ENCODE data around the gene ZFR. TPM values are rescaled to one million over a fixed set of nuclear protein-coding genes. Genes with fewer than 3 reads are reported as not detected.

ZFR gene
- total and polyA plus RNA-seq, 2 donors from 2014 or later, result 25.7 to 65.2 TPM

DNA sequence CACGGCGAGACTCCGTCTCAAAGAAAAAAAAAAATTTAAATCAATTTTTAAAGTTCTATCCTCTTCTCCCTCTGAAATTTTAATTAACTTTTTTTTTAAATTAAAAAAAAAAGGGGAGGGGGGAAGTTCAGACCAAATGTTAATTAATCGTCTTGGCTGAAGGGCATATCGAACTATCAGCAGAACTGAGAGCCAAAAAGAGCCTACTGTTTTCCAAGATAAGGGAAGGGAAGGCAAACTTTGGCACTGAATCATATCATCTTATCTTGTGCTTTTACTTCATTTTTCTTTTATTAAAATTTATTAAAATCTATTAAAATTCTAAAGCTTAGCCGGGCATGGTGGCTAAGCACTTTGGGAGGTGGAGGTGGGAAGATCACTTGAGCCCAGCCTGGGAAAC lies 85.9 kb downstream of the ZFR start:
- Histone ChIP-seq H3K9ac (ENCODE audit: low read length in 3 of 3) (no peak overlapping the region), H3K36me3 (ENCODE audit: control insufficient read depth in 2 of 3, insufficient read depth in 3 of 3, low read length in 3 of 3) (peaks cover 6 to 9% (median 7%) of the 10 kb centered on the region in 3 donors), H3K9me3 (ENCODE audit: control insufficient read depth in 2 of 3, insufficient read depth in 1 of 3, low read length in 3 of 3) (no peaks in the 10 kb centered on the region), H3K27ac (ENCODE audit: low read depth in 2 of 2, low read length in 2 of 2) (no peak overlapping the region), H3K27me3 (ENCODE audit: control insufficient read depth, insufficient read depth, low read length) (no peaks in the 10 kb centered on the region), H3K4me1 (ENCODE audit: control insufficient read depth in 2 of 3, insufficient read depth in 2 of 3, low read depth in 1 of 3, low read length in 3 of 3) (no peaks in the 10 kb centered on the region), H3K4me3 (ENCODE audit: low read length in 3 of 3) (no peak overlapping the region)
- intact Hi-C loops (cut with DNase I), result no loop called here
- TF ChIP-seq CTCF (IDR thresholded peaks at IDR 0.05; ENCODE audit: borderline replicate concordance, extremely low read depth, insufficient read depth), result no peak
- DNase-seq (no peak), FAIRE-seq (no peak)

- Histone ChIP-seq H3K27ac (ENCODE audit: low read depth in 2 of 2, low read length in 2 of 2) (no peak overlapping the region), H3K9ac (ENCODE audit: low read length in 3 of 3) (no peak overlapping the region), H3K36me3 (ENCODE audit: control insufficient read depth in 2 of 3, insufficient read depth in 3 of 3, low read length in 3 of 3) (peaks cover 6 to 9% (median 7%) of the 10 kb centered on the region in 3 donors), H3K27me3 (ENCODE audit: control insufficient read depth, insufficient read depth, low read length) (no peaks in the 10 kb centered on the region), H3K9me3 (ENCODE audit: control insufficient read depth in 2 of 3, insufficient read depth in 1 of 3, low read length in 3 of 3) (no peaks in the 10 kb centered on the region), H3K4me3 (ENCODE audit: low read length in 3 of 3) (no peak overlapping the region), H3K4me1 (ENCODE audit: control insufficient read depth in 2 of 3, insufficient read depth in 2 of 3, low read depth in 1 of 3, low read length in 3 of 3) (no peaks in the 10 kb centered on the region)
- TF ChIP-seq CTCF (IDR thresholded peaks at IDR 0.05; ENCODE audit: borderline replicate concordance, extremely low read depth, insufficient read depth), result no peak
- FAIRE-seq (no peak), DNase-seq (no peak)
- intact Hi-C loops (cut with DNase I), result no loop called here
Measured at GRCh38 chr5:32357658-32358057, 86.9 kb downstream of the ZFR start.

DNA sequence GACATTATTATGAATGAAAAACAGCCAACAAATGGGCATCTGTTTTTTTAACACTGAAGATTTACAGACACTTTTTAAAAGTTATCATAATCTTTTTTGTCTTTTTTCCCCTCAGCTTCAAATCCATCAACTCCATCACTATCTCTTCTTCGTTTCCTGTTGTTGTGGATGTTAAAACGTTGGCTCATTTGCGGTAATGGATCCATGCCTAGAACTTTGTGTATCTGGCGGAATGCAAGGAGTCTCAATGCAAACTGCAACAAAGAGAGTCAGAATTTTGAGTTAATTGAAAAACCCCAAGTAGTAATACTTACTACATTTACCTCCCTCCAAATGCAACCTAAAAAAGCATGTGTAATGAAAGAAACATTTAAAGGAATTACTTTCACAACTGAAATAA lies 88.9 kb downstream of the ZFR start:
- no peaks in the 10 kb centered on the region for H3K9me3 ChIP-seq (ENCODE audit: control insufficient read depth in 2 of 3, insufficient read depth in 1 of 3, low read length in 3 of 3)
- FAIRE-seq (no peak), DNase-seq (no peak)
- TF ChIP-seq CTCF (IDR thresholded peaks at IDR 0.05; ENCODE audit: borderline replicate concordance, extremely low read depth, insufficient read depth), result no peak
- H3K36me3 ChIP-seq (ENCODE audit: control insufficient read depth in 2 of 3, insufficient read depth in 3 of 3, low read length in 3 of 3), result peaks cover 2 to 9% (median 5%) of the 10 kb centered on the region in 3 donors
- no peaks in the 10 kb centered on the region for H3K27me3 ChIP-seq (ENCODE audit: control insufficient read depth, insufficient read depth, low read length)
- H3K4me3 ChIP-seq (ENCODE audit: low read length in 3 of 3), result no peak overlapping the region
- no peak overlapping the region for H3K9ac ChIP-seq (ENCODE audit: low read length in 3 of 3)
- intact Hi-C loops (cut with DNase I), result no loop called here
- H3K27ac ChIP-seq (ENCODE audit: low read depth in 2 of 2, low read length in 2 of 2), result no peak overlapping the region
- H3K4me1 ChIP-seq (ENCODE audit: control insufficient read depth in 2 of 3, insufficient read depth in 2 of 3, low read depth in 1 of 3, low read length in 3 of 3), result no peaks in the 10 kb centered on the region

DNA sequence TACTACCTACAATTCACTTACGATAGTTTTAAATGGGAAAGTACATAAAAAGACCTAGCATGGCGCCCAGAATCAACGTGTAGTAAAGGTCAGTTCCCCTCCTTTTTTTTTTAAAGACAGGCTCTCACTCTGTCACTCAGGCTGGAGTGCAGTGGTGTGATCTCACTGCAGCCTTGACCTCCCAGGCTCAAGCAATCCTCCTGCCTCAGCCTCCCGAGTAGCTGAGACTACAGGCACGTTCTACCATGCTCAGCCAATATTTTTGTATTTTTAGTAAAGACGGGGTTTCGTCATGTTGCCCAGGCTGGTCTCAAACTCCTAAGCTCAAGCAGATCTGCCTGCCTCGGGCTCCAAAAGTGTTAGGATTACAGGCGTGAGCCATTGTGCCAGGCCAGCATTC lies 91.1 kb downstream of the ZFR start:
- H3K4me1 ChIP-seq (ENCODE audit: control insufficient read depth in 2 of 3, insufficient read depth in 2 of 3, low read depth in 1 of 3, low read length in 3 of 3), result no peaks in the 10 kb centered on the region

More for the DNA sequence above, 91.1 kb downstream of the ZFR start:
- H3K9ac ChIP-seq (ENCODE audit: low read length in 3 of 3), result no peak overlapping the region
- H3K27me3 ChIP-seq (ENCODE audit: control insufficient read depth, insufficient read depth, low read length), result no peaks in the 10 kb centered on the region
- H3K27ac ChIP-seq (ENCODE audit: low read depth in 2 of 2, low read length in 2 of 2), result no peak overlapping the region
- no peaks in the 10 kb centered on the region for H3K9me3 ChIP-seq (ENCODE audit: control insufficient read depth in 2 of 3, insufficient read depth in 1 of 3, low read length in 3 of 3)
- no peak for FAIRE-seq
- no peak for DNase-seq
- no peak overlapping the region for H3K4me3 ChIP-seq (ENCODE audit: low read length in 3 of 3)
- intact Hi-C loops (cut with DNase I), result no loop called here
- peaks cover 0 to 9% (median 2%) of the 10 kb centered on the region in 3 donors for H3K36me3 ChIP-seq (ENCODE audit: control insufficient read depth in 2 of 3, insufficient read depth in 3 of 3, low read length in 3 of 3)
- no peak for TF ChIP-seq CTCF (IDR thresholded peaks at IDR 0.05; ENCODE audit: borderline replicate concordance, extremely low read depth, insufficient read depth)

Measured in kidney (tissue), 14 donors.